ELR (cell line): ENCODE results near the gene CCDC28B.

Experiments used
- DNase-seq: peaks from one replicate; pipeline ENCODE4 v3.0.0-alpha.2; 2015; ENCODE audit warnings: low read depth

Gene CCDC28B

GRCh38 chr1:32221980-32222755 lies 21.8 kb downstream of the CCDC28B start, which contains the start of the genes EIF3I and TMEM234:
EIF3I (plus strand) TSS chr1:32222407; CDS start chr1:32222442, 35 bp downstream.
TMEM234 (minus strand) TSS chr1:32222353; CDS start chr1:32222322, 31 bp downstream.
- DNase-seq, result peak; percentile 96

- no peak for DNase-seq
Observed at GRCh38 chr1:32223683-32224082, 23.3 kb downstream of the CCDC28B start.

GRCh38 chr1:32224285-32224684 lies 23.9 kb downstream of the CCDC28B start:
- no peak for DNase-seq

GRCh38 chr1:32228771-32229170 lies 28.4 kb downstream of the CCDC28B start:
- peak; percentile 30 for DNase-seq

GRCh38 chr1:32231843-32232432 lies 31.5 kb downstream of the CCDC28B start:
- DNase-seq, result no peak

GRCh38 chr1:32232558-32233304 lies 32.3 kb downstream of the CCDC28B start:
- DNase-seq, result no peak

- DNase-seq, result no peak
Observed at GRCh38 chr1:32234792-32235191, 34.4 kb downstream of the CCDC28B start.

- no peak for DNase-seq
Observed at GRCh38 chr1:32239337-32239736, 38.9 kb downstream of the CCDC28B start.

GRCh38 chr1:32239790-32240139 lies 39.4 kb downstream of the CCDC28B start:
- DNase-seq, result no peak

GRCh38 chr1:32240140-32240951 lies 40.0 kb downstream of the CCDC28B start:
- peak; percentile 73 for DNase-seq

- DNase-seq, result peak; percentile 73
Observed at GRCh38 chr1:32241001-32241763, 40.8 kb downstream of the CCDC28B start.

- peak; percentile 43 for DNase-seq
Observed at GRCh38 chr1:32242341-32242851, 42.0 kb downstream of the CCDC28B start.

GRCh38 chr1:32246888-32247273 lies 46.5 kb downstream of the CCDC28B start, which contains the start of gene FAM167B:
FAM167B (plus strand) TSS chr1:32247222; CDS start chr1:32247422, 200 bp downstream.
- peak; percentile 63 for DNase-seq

GRCh38 chr1:32247452-32247851 lies 47.1 kb downstream of the CCDC28B start:
- DNase-seq, result no peak

- peak; percentile 69 for DNase-seq
Observed at GRCh38 chr1:32247983-32248889, 47.8 kb downstream of the CCDC28B start.

- peak; percentile 66 for DNase-seq
Observed at GRCh38 chr1:32249831-32250525, 49.6 kb downstream of the CCDC28B start.

GRCh38 chr1:32250893-32251716 lies 50.7 kb downstream of the CCDC28B start, which contains the start of gene LCK:
LCK (plus strand) TSS chr1:32251265; CDS start chr1:32274330, 23,065 bp downstream.
- no peak for DNase-seq
